PC-9 (cell line): ENCODE data around the gene RAD50. TPM values are rescaled to one million over a fixed set of nuclear protein-coding genes. Genes with fewer than 3 reads are reported as not detected.

Experiments used
- BruUV-seq: library from RNA; stranded (reverse); fragments of 400-500 nt; replicated peaks from 2 replicates; lab custom pipeline; 2021; lab: Mats Ljungman, UMichigan
- CTCF ChIA-PET: fragments of 300-600 bp; sonication (Branson Sonifier 250); formaldehyde crosslinking; loops from one replicate; lab custom pipeline; 2022; ENCODE audit warnings: antibody characterized with exemption; lab: Charles Lee
- POLR2A ChIA-PET: fragments of 300-600 bp; sonication (Branson Sonifier 250); formaldehyde crosslinking; loops from one replicate; lab custom pipeline; 2022; ENCODE audit warnings: antibody characterized with exemption; ENCODE audit not compliant: unreplicated experiment; lab: Charles Lee
- DNase-seq, 2 experiments: peaks; one replicate each; pipeline versions ENCODE4 v3.0.0 to v3.0.0-alpha.2; 2015 to 2022; ENCODE audit warnings: mixed read lengths in 1 of 2
- H2AFZ ChIP-seq: fragments of 200-600 bp; sonication (generic); 2 replicates; pipeline ENCODE4 v1.8.1; 2017; ENCODE audit warnings: antibody characterized with exemption
- H3F3A ChIP-seq: fragments of 200-600 bp; sonication (generic); 2 replicates; pipeline ENCODE4 v1.8.1; 2017; ENCODE audit warnings: antibody characterized with exemption, mild to moderate bottlenecking, low read depth; ENCODE audit not compliant: insufficient read depth
- H3K27ac ChIP-seq: fragments of 200-600 bp; sonication (generic); 2 replicates; pipeline ENCODE4 v1.6.1; 2016; ENCODE audit warnings: mixed run types
- H3K27me3 ChIP-seq: fragments of 200-600 bp; sonication (generic); 2 replicates; pipeline ENCODE4 v1.6.1; 2016; ENCODE audit warnings: low read depth, mixed run types; ENCODE audit not compliant: insufficient read depth
- H3K36me3 ChIP-seq: fragments of 200-600 bp; sonication (generic); 2 replicates; pipeline ENCODE4 v1.6.1; 2016; ENCODE audit warnings: low read depth, mixed run types
- H3K4me1 ChIP-seq: fragments of 200-600 bp; sonication (generic); replicated peaks from 2 replicates; pipeline ENCODE4 v1.6.1; 2016; ENCODE audit warnings: mixed run types; ENCODE audit not compliant: insufficient read depth
- H3K4me2 ChIP-seq: fragments of 200-600 bp; sonication (generic); 2 replicates; pipeline ENCODE4 v1.6.1; 2017; ENCODE audit warnings: mixed run types
- H3K4me3 ChIP-seq: fragments of 200-600 bp; sonication (generic); 2 replicates; pipeline ENCODE4 v1.6.1; 2016; ENCODE audit warnings: mixed run types
- H3K79me2 ChIP-seq: fragments of 200-600 bp; sonication (generic); 2 replicates; pipeline ENCODE4 v1.6.1; 2017; ENCODE audit warnings: low read depth, mixed run types
- H3K9me2 ChIP-seq: fragments of 200-600 bp; sonication (generic); 2 replicates; pipeline ENCODE4 v1.8.1; 2017; ENCODE audit warnings: mild to moderate bottlenecking; ENCODE audit not compliant: insufficient read depth
- H3K9me3 ChIP-seq: fragments of 200-600 bp; sonication (generic); 2 replicates; pipeline ENCODE4 v1.8.1; 2016; ENCODE audit warnings: low read depth; ENCODE audit not compliant: insufficient read depth
- H4K20me1 ChIP-seq: fragments of 200-600 bp; sonication (generic); 2 replicates; pipeline ENCODE4 v1.8.1; 2017; ENCODE audit not compliant: insufficient read depth
- CTCF ChIP-seq: fragments of 200-600 bp; sonication (generic); conservative IDR thresholded peaks from 2 replicates; pipeline ENCODE4 v1.6.1; 2017; ENCODE audit warnings: mixed run types, antibody characterized with exemption, mild to moderate bottlenecking, moderate library complexity
- EZH2 ChIP-seq: fragments of 200-600 bp; sonication (generic); IDR thresholded peaks from 2 replicates; pipeline ENCODE4 v1.8.0; 2017; ENCODE audit warnings: antibody characterized with exemption, low read depth
- intact Hi-C: fragments of 100-400 bp; cut with micrococcal nuclease; formaldehyde crosslinking; loops from one replicate; pipeline ENCODE4 v1.10.0; 2022; ENCODE audit not compliant: unreplicated experiment
- total RNA-seq: library from RNA; stranded (reverse); gene quantifications from 2 replicates; pipeline ENCODE4 v1.2.3, GENCODE V29; 2021

The RAD50 gene
- total RNA-seq, 1 experiment from 2014 or later = 42.2 TPM

- no TSS peak for BruUV-seq
- Histone ChIP-seq H3K4me2 (no peak overlapping the region), H3F3A (no peaks in the 10 kb centered on the region), H3K36me3 (no peaks in the 10 kb centered on the region), H3K27ac (no peak overlapping the region), H3K79me2 (no peaks in the 10 kb centered on the region), H3K9me3 (no peaks in the 10 kb centered on the region), H3K27me3 (no peaks in the 10 kb centered on the region), H4K20me1 (no peaks in the 10 kb centered on the region), H3K4me3 (no peak overlapping the region), H2AFZ (no peak overlapping the region), H3K4me1 (no peaks in the 10 kb centered on the region), H3K9me2 (no peaks in the 10 kb centered on the region; the same call in 1 of the 2 replicates)
- TF ChIP-seq EZH2 (no peak), CTCF (no peak)
- CTCF ChIA-PET = no interaction called here
- intact Hi-C loops = no loop called here
- DNase-seq = no peak
- POLR2A ChIA-PET = no interaction called here
Measured at GRCh38 chr5:132655821-132656773, 99.3 kb downstream of the RAD50 start.

GRCh38 chr5:132656774-132657355 lies 100.1 kb downstream of the RAD50 start:
- no peak overlapping the region for H2AFZ ChIP-seq
- no peaks in the 10 kb centered on the region for H3K9me3 ChIP-seq
- no peak overlapping the region for H3K27ac ChIP-seq
- no peaks in the 10 kb centered on the region for H4K20me1 ChIP-seq
- TF ChIP-seq CTCF = no peak
- no peak for TF ChIP-seq EZH2
- H3K36me3 ChIP-seq = no peaks in the 10 kb centered on the region
- BruUV-seq = no TSS peak
- ChIA-PET POLR2A (no interaction called here), CTCF (no interaction called here)
- no peak overlapping the region for H3K4me3 ChIP-seq
- no peaks in the 10 kb centered on the region; the same call in 1 of the 2 replicates for H3K9me2 ChIP-seq
- no peak overlapping the region for H3K4me2 ChIP-seq
- intact Hi-C loops = no loop called here
- no peaks in the 10 kb centered on the region for H3F3A ChIP-seq
- H3K27me3 ChIP-seq = no peaks in the 10 kb centered on the region
- no peaks in the 10 kb centered on the region for H3K79me2 ChIP-seq
- no peaks in the 10 kb centered on the region for H3K4me1 ChIP-seq
- DNase-seq = no peak

GRCh38 chr5:132657676-132658380 lies 101.1 kb downstream of the RAD50 start, which contains the start of gene IL13:
Gene IL13 (plus strand): TSS chr5:132658173. CDS start chr5:132658187, 14 bp downstream.
- intact Hi-C loops = no loop called here
- TF ChIP-seq CTCF = no peak
- no peak for TF ChIP-seq EZH2
- POLR2A ChIA-PET = no interaction called here
- Histone ChIP-seq H3K9me2 (no peaks in the 10 kb centered on the region; the same call in 1 of the 2 replicates), H4K20me1 (no peaks in the 10 kb centered on the region), H3K4me1 (no peaks in the 10 kb centered on the region), H3K36me3 (no peaks in the 10 kb centered on the region), H3K4me2 (no peak within 1 kb of the TSS), H3K9me3 (no peaks in the 10 kb centered on the region), H2AFZ (no peak within 1 kb of the TSS), H3K27me3 (no peaks in the 10 kb centered on the region), H3K79me2 (no peaks in the 10 kb centered on the region), H3K27ac (no peak within 1 kb of the TSS), H3K4me3 (no peak within 1 kb of the TSS), H3F3A (no peaks in the 10 kb centered on the region)
- CTCF ChIA-PET = no interaction called here
- DNase-seq = no peak
- no TSS peak for BruUV-seq
